Prostate gland (tissue), 2 donors: Measurements from ENCODE around the gene GSK3A. TPM values are rescaled to one million over a fixed set of nuclear protein-coding genes. Genes with fewer than 3 reads are reported as not detected.

ENCODE experiments used
- DNase-seq: peaks from one replicate; pipeline ENCODE4 v3.0.0-alpha.2; 2019; ENCODE audit warnings: low spot score
- H3K27ac ChIP-seq, 2 donors: fragments of 200-600 bp; sonication (generic); 2 replicates each; pipeline ENCODE4 v1.5.1; 2017 to 2019
- H3K27me3 ChIP-seq: fragments of 200-600 bp; sonication (generic); replicated peaks from 2 replicates; pipeline ENCODE4 v1.5.1; 2019; ENCODE audit not compliant: insufficient read depth
- H3K36me3 ChIP-seq, 2 donors: fragments of 200-600 bp; sonication (generic); 1 replicate in 1 of 2; 2 replicates in 1 of 2; pipeline versions ENCODE4 v1.5.1 to v1.8.1; 2017 to 2019
- H3K4me1 ChIP-seq: fragments of 200-600 bp; sonication (generic); replicated peaks from 2 replicates; pipeline ENCODE4 v1.5.1; 2019
- H3K4me3 ChIP-seq, 2 donors: fragments of 200-600 bp; sonication (generic); 2 replicates each; pipeline ENCODE4 v1.5.1; 2017 to 2019
- H3K9me3 ChIP-seq: fragments of 200-600 bp; sonication (generic); 2 replicates; pipeline ENCODE4 v1.5.1; 2017
- POLR2A ChIP-seq: fragments of 450-650 bp; IDR thresholded peaks from one replicate; pipeline ENCODE4 v1.6.1; 2016; ENCODE audit warnings: antibody characterized with exemption, mild to moderate bottlenecking
- POLR2AphosphoS5 ChIP-seq: sonication (generic); formaldehyde crosslinking; IDR thresholded peaks from one replicate; pipeline ENCODE4 v1.6.1; 2017; ENCODE audit warnings: antibody characterized with exemption
- WGBS: methylation state at CpG from one replicate; pipeline ENCODE4 v1.1.5; 2018; 5-methylcytosine and 5-hydroxymethylcytosine counted together
- intact Hi-C: fragments of 100-400 bp; cut with DNase I; formaldehyde crosslinking; loops from one replicate; pipeline ENCODE4 v1.14.2; 2022
- total RNA-seq, 2 donors: library from RNA; depleted of rRNA; stranded (reverse); fragments of >200 nt; gene quantifications; one replicate each; pipeline ENCODE4 v1.1.0, GENCODE V29; 2016
- TF ChIP-seq, protein P1 (sequence below), 4 experiments: fragments of 200-600 bp in 2 of 4; fragments of 450-650 bp in 2 of 4; sonication (generic) in 2 of 4; IDR thresholded peaks; 1 replicate in 3 of 4; 2 replicates in 1 of 4; pipeline ENCODE4 v1.5.1; 2016 to 2019; ENCODE audit warnings: antibody characterized with exemption in 4 of 4, mild to moderate bottlenecking in 2 of 4, moderate library complexity in 2 of 4

The GSK3A gene
- total RNA-seq, 2 donors from 2014 or later: 37.1 to 61.6 TPM

DNA sequence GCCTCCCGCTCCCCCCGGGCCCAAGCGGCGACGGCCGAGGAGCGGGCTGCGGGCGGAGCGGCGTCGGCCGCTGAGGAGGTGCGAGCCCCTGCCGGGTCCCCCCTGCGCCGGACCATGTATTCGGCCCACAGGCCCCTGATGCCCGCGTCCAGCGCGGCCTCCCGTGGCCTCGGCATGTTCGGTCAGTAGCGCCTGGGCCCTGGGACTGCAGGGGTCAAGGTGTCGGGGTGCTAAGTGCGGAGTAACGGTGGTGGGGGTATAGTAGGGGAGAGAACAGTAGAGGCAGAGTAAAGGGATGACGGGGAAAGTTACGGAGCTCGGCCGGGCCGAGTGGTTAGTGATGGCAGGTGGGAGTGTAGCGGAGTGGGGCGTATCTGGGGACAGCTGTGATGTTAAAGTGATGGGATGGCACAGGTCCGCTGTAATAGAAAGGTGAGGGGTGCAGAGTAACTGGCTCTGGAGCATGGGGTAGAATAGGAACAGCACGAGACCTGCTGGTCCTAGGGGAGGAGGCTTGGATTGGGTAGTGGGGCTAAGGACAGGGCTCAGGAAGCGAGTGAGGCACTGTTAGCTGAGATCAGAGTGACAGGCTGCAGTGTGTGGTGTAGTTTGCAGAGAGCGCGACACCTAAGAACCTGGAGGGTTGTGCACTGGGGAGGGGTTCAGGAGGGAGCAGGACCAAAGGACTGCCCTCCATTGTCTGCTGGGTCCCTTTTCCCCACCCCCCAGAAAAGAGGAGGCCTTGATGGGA lies 42.4 kb upstream of the GSK3A start:
- Histone ChIP-seq H3K27ac (peak overlapping the region; percentile 78 to 98), H3K27me3 (no peaks in the 10 kb centered on the region), H3K36me3 (peaks cover 10 to 11% of the 10 kb centered on the region in 2 donors), H3K4me3 (peak overlapping the region; percentile 54 to 72), H3K4me1 (peaks cover 37% of the 10 kb centered on the region), H3K9me3 (no peaks in the 10 kb centered on the region)
- no peak for DNase-seq
- intact Hi-C loops: loop anchor here (1.0 kb wide), 1 partner anchor 30 kb away; no protein-coding TSS in a partner anchor
- TF ChIP-seq, protein P1, sequence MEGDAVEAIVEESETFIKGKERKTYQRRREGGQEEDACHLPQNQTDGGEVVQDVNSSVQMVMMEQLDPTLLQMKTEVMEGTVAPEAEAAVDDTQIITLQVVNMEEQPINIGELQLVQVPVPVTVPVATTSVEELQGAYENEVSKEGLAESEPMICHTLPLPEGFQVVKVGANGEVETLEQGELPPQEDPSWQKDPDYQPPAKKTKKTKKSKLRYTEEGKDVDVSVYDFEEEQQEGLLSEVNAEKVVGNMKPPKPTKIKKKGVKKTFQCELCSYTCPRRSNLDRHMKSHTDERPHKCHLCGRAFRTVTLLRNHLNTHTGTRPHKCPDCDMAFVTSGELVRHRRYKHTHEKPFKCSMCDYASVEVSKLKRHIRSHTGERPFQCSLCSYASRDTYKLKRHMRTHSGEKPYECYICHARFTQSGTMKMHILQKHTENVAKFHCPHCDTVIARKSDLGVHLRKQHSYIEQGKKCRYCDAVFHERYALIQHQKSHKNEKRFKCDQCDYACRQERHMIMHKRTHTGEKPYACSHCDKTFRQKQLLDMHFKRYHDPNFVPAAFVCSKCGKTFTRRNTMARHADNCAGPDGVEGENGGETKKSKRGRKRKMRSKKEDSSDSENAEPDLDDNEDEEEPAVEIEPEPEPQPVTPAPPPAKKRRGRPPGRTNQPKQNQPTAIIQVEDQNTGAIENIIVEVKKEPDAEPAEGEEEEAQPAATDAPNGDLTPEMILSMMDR (IDR thresholded peaks at IDR 0.05): no peak
- TF ChIP-seq POLR2A (no peak), POLR2AphosphoS5 (no peak)
- 3% methylated on average over 35 of the region's 41 CpGs for WGBS

DNA sequence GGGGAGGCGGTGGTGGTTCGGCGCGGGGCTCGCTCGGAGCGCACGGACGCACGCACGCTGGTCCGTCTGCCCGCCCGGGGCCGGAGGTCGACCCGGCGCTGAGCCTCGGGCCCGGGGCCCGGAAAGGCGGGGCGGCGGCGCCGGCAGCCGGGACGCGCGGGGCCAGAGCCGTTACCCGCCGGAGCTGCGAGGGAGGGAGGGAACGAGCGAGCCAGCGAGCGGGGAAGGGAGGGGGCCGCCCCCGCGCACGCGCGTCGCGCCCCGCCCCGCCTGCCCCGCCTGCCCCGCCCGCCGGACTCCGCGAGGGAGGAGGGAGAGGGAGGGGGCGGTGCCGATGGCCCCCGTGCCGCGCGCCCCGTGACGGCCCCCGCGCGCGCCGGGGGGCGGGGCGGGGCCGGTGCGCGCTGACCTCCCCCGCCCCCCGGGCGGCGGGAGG lies 41.7 kb upstream of the GSK3A start:
- 0% methylated on average over 23 of the region's 76 CpGs for WGBS
- TF ChIP-seq POLR2A (peak; percentile 19), POLR2AphosphoS5 (no peak)
- TF ChIP-seq, protein P1 (IDR thresholded peaks at IDR 0.05): no peak
- Histone ChIP-seq H3K36me3 (peaks cover 4 to 8% of the 10 kb centered on the region in 2 donors), H3K4me1 (peaks cover 42% of the 10 kb centered on the region), H3K27ac (peak overlapping the region; percentile 91 to 98), H3K9me3 (no peaks in the 10 kb centered on the region), H3K27me3 (no peaks in the 10 kb centered on the region), H3K4me3 (peak overlapping the region; percentile 54 to 72)
- peak; percentile 77 for DNase-seq
- intact Hi-C loops: loop anchor here (1.0 kb wide), 1 partner anchor 30 kb away; no protein-coding TSS in a partner anchor

DNA sequence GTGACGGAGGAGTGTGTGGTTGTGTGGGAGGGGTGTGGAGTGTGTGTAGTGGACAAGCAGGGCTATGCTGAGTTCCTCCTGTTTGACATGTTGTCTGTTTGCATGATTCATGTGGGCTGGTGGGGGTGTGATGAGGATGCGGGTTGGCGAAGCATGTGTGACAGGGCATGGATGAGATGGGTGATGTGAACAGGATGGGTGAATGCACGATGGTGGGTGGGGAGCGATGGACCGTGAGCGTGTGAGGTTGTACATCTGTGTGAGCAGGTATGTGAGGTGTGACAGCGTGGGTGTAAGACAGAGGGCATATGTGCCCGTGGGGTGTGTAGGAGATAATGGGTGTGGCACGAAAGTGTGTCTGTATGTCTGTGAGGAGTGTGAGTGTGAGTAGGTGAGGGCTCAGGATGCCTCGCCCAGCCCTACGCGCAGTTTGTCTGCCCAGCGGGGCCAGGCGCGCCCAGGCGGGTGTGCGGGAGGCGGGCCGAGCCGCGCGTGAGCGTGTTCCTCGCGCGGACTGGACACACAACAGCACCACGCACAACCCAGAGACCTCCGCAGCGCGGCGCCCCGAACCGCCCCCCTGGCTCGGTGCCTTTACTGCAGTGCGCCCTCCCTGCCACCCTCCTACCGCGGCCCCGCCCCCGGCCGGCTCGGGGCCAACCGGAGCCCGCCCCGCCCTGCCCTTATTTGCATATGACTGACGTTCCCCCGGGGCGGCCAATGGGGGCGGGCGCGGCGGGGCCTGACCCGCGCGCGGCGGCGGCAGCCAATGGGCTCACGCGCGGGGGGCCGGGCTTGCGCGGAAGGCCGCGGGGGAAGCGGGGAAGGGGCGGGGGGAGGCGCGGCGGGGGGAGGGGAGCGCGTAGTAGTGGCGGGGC lies 41.0 kb upstream of the GSK3A start:
- peaks cover 46% of the 10 kb centered on the region for H3K4me1 ChIP-seq
- 3% methylated on average over 43 of the region's 74 CpGs for WGBS
- no peaks in the 10 kb centered on the region for H3K27me3 ChIP-seq
- intact Hi-C loops: loop anchor here (1.0 to 2.0 kb wide), 2 partner anchors 15 to 29 kb away; partner anchors contain the start of gene CIC
- no peaks in the 10 kb centered on the region for H3K9me3 ChIP-seq
- H3K4me3 ChIP-seq: peak overlapping the region; percentile 54 to 72
- peaks cover 0 to 4% of the 10 kb centered on the region in 2 donors for H3K36me3 ChIP-seq
- peak overlapping the region; percentile 91 to 98 for H3K27ac ChIP-seq
- DNase-seq: peak; percentile 96
- TF ChIP-seq POLR2AphosphoS5 (peak; percentile 82), POLR2A (peak; percentile 98)
- TF ChIP-seq, protein P1 (IDR thresholded peaks at IDR 0.05): peak in 2 of 4 experiments; percentile 12 to 29

DNA sequence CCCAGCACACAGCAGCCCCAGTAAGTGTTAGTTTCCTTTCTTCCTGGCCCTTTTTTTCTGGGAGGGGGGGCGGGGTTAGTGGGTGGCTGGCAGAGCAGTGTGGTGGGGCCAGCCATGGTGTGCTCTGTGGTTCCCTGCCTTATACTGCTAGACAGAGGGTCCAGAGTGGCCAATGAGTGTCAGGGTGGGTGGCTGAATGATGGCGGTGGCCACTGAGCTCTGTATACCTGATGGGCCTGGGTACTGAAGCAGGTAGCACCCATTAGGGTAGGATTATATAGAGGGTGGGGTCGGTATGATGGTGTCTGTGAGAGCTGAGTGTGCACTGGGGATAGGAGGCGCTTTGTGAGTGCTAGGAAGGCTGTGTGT lies 40.4 kb upstream of the GSK3A start:
- Histone ChIP-seq H3K4me1 (peaks cover 48% of the 10 kb centered on the region), H3K27ac (peak overlapping the region; percentile 91 to 98), H3K4me3 (no peak overlapping the region), H3K36me3 (peaks cover 0 to 4% of the 10 kb centered on the region in 2 donors), H3K27me3 (no peaks in the 10 kb centered on the region), H3K9me3 (no peaks in the 10 kb centered on the region)
- no peak for TF ChIP-seq POLR2A
- TF ChIP-seq POLR2AphosphoS5: no peak
- TF ChIP-seq, protein P1 (IDR thresholded peaks at IDR 0.05): no peak
- 51% methylated on average over 4 of the region's 4 CpGs for WGBS
- no peak for DNase-seq
- intact Hi-C loops: loop anchor here (2.0 kb wide), 1 partner anchor 14 kb away; the partner anchor contains the start of gene CIC
